Activated T-helper 1 cell treated with anti-CD3 and anti-CD28 coated beads, Interleukin-12 subunit alpha, Interleukin-12 subunit beta, Interleukin-2, Interleukin-4 antibody, amounts not matched to agents 30 ng/mL and 10 ng/mL and 1 ng/mL, durations not matched to agents 14 hours and 24 hours and 36 hours (primary cell): ENCODE data around the gene ZP1. TPM values are rescaled to one million over a fixed set of nuclear protein-coding genes. Genes with fewer than 3 reads are reported as not detected.
A peak's percentile ranks its signal among the peaks of the same experiment; 100 is the strongest.
"Not testable (repeated sequence)": the region's sequence is repeated elsewhere in the genome, so short reads cannot be mapped to it uniquely, and the experiment has no call there.

Source experiments
- DNase-seq: peaks from one replicate; pipeline ENCODE4 v3.0.0; 2021; ENCODE audit warnings: low spot score
- H3K27ac Mint-ChIP-seq: one replicate; pipeline ENCODE4 v1.8.0; 2021; ENCODE audit warnings: mild to moderate bottlenecking, mixed read lengths
- H3K27me3 Mint-ChIP-seq: one replicate; pipeline ENCODE4 v1.8.0; 2022; ENCODE audit warnings: mild to moderate bottlenecking, moderate library complexity, mixed read lengths; ENCODE audit not compliant: insufficient read depth
- H3K36me3 Mint-ChIP-seq: one replicate; pipeline ENCODE4 v1.8.0; 2021; ENCODE audit warnings: low read depth, mixed read lengths
- H3K4me1 Mint-ChIP-seq: one replicate; pipeline ENCODE4 v1.8.0; 2021; ENCODE audit warnings: low read depth, mixed read lengths
- H3K4me3 Mint-ChIP-seq: one replicate; pipeline ENCODE4 v1.8.0; 2021; ENCODE audit warnings: mild to moderate bottlenecking, moderate library complexity, mixed read lengths
- H3K9me3 Mint-ChIP-seq: one replicate; pipeline ENCODE4 v1.8.0; 2021; ENCODE audit warnings: mixed read lengths
- intact Hi-C: fragments of 100-400 bp; cut with micrococcal nuclease; formaldehyde crosslinking; loops from one replicate; pipeline ENCODE4 v1.15.1; 2024
- total RNA-seq: library from RNA; stranded (reverse); gene quantifications from 2 replicates; pipeline ENCODE4 v1.2.3, GENCODE V29; 2022

Gene ZP1
- total RNA-seq = not detected in 2 replicates

DNA sequence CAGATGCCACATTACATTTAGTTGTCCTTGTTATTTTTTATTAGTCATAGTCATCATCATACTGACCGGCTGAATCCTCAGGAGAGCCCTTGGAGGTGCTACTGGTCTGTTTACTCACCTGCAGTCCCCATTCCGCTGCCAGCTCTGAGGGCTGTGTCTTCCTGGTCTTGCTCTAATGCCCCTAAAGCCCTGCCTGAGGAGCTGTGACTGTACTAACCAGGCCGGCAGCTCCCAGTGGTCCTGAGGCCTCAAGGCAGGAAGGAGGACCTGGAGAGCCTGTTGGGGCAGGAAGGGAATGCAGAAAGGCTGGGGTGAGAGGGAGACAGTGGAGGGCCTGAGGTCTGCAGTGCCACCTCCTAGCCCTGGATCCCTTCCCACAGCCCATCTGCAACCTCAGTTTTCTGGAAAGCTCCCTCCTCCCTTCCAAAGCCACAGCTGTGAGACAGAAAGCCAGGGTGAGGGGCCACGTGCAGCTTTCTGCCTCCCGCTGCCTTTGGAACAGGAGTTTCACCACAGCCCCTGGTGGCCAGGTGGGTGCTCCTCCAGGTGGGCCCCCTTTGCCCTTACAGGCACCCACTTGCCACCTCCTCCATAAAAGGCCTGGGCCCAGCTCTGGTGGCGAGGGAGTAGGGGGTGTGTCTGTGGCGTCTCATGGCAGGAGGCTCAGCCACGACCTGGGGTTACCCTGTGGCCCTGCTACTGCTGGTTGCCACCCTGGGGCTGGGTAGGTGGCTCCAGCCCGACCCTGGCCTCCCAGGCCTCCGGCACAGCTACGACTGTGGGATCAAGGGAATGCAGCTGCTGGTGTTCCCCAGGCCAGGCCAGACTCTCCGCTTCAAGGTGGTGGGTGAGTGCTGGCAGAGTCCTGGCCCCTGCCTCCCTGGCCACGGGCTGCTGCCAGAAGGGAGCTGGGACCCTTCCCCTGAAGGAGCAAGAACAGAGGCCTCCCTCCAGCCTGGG lies at the start of gene ZP1:
Gene ZP1 (plus strand): TSS at position 632 of the 960 bp plus-strand sequence. CDS start 20 bp downstream, at position 652.
- Mint-ChIP-seq H3K9me3 (no peaks in the 10 kb centered on the region), H3K4me1 (no peaks in the 10 kb centered on the region), H3K27ac (no peak within 1 kb of the TSS), H3K27me3 (peaks cover 8% of the 10 kb centered on the region), H3K36me3 (no peaks in the 10 kb centered on the region), H3K4me3 (no peak within 1 kb of the TSS)
- intact Hi-C loops = no loop called here
- no peak for DNase-seq

DNA sequence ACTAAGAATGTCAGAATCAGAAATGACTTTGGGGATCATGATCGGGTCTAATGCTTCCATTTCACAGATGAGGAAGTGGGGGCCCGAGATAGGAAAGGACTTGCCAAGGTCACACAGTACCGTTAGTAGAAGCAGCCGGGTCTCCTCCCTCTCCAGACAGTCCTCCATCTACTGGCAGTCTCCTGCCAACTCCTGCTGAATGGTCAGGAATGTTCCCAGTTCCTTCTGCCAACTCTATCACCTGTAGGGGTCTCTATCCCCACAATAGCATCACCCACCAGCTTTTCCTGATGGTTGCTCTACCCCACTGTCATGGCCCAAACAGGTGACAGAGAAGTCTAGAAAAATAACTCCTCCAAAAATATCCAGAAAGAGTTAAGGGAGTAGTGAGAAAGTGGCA lies 49.3 kb upstream of the ZP1 start:
- intact Hi-C loops = no loop called here
- Mint-ChIP-seq H3K9me3 (peaks cover 12% of the 10 kb centered on the region), H3K36me3 (no peaks in the 10 kb centered on the region), H3K27ac (no peak overlapping the region), H3K4me1 (no peaks in the 10 kb centered on the region), H3K27me3 (no peaks in the 10 kb centered on the region), H3K4me3 (no peak overlapping the region)
- DNase-seq = no peak

- Mint-ChIP-seq H3K27ac (no peak overlapping the region), H3K4me1 (no peaks in the 10 kb centered on the region)
- intact Hi-C loops = no loop called here
Observed at GRCh38 chr11:60821827-60822599, 45.3 kb upstream of the ZP1 start.

DNA sequence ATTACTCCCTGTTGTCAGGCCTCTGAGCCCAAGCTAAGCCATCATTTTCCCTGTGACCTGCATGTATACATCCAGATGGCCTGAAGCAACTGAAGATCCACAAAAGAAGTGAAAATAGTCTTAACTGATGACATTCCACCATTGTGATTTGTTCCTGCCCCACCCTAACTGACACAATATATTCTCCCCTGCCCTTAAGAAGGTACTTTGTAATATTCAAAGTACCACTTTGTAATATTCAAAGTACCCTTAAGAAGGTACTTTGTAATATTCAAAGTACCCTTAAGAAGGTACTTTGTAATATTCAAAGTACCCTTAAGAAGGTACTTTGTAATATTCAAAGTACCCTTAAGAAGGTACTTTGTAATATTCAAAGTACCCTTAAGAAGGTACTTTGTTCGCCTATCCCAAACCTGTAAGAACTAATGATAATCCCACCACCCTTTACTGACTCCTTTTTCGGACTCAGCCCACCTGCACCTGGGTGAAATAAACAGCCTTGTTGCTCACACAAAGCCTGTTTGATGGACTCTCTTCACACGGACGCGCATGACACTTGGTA lies 43.5 kb upstream of the ZP1 start:
- H3K4me1 Mint-ChIP-seq, H3K36me3 Mint-ChIP-seq, H3K9me3 Mint-ChIP-seq, H3K27ac Mint-ChIP-seq, intact Hi-C loops, H3K4me3 Mint-ChIP-seq, DNase-seq, H3K27me3 Mint-ChIP-seq: not testable (repeated sequence)

More at GRCh38 chr11:60821827-60822599, 45.3 kb upstream of the ZP1 start:
- H3K9me3 Mint-ChIP-seq = peaks cover 4% of the 10 kb centered on the region
- H3K27me3 Mint-ChIP-seq = peaks cover 8% of the 10 kb centered on the region
- no peak overlapping the region for H3K4me3 Mint-ChIP-seq
- DNase-seq = no peak
- H3K36me3 Mint-ChIP-seq = no peaks in the 10 kb centered on the region

DNA sequence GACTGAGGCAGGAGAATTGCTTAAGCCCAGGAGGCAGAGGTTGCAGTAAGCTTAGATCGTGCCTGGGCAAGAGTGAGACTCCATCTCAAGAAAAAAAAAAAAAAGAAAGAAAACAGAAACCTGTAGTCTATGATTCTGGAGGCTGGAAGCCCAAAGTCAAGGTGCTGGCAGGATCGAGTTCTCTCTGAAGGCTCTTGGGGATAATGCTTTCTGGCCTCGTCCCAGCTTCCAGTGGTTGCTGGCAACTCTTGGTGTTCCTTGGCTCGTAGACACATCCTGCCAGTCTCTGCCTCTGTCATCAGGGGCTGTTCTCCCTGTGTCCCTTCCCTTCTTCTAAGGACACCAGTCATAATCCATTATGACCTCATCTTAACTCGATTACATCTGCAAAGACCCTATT lies 42.2 kb upstream of the ZP1 start:
- Mint-ChIP-seq H3K36me3 (no peaks in the 10 kb centered on the region), H3K9me3 (no peaks in the 10 kb centered on the region), H3K4me3 (no peak overlapping the region), H3K4me1 (no peaks in the 10 kb centered on the region), H3K27me3 (peaks cover 8% of the 10 kb centered on the region), H3K27ac (no peak overlapping the region)
- no peak for DNase-seq
- intact Hi-C loops = no loop called here

DNA sequence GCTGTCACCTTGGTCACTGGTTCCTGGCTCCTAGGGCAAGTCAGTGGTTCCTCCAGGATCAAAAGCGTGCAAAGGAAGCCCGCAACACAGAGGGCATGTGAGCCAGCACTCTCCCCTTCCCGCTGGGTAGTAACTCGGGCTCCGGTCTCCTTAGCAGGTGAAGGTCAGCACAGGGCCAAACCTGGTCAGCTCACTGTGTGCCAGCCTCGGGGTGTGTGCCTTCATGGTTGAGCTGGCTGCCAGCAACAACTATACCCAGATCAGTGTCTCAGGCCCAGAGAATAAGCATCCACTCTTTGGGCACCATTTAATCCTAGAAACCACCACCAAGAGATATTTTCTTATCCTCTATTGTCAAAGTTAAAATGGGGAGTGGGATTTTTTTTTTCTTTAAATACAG lies 41.6 kb upstream of the ZP1 start:
- Mint-ChIP-seq H3K27me3 (peaks cover 8% of the 10 kb centered on the region), H3K4me1 (no peaks in the 10 kb centered on the region), H3K27ac (no peak overlapping the region), H3K36me3 (no peaks in the 10 kb centered on the region), H3K4me3 (no peak overlapping the region), H3K9me3 (no peaks in the 10 kb centered on the region)
- intact Hi-C loops = no loop called here
- DNase-seq = no peak

DNA sequence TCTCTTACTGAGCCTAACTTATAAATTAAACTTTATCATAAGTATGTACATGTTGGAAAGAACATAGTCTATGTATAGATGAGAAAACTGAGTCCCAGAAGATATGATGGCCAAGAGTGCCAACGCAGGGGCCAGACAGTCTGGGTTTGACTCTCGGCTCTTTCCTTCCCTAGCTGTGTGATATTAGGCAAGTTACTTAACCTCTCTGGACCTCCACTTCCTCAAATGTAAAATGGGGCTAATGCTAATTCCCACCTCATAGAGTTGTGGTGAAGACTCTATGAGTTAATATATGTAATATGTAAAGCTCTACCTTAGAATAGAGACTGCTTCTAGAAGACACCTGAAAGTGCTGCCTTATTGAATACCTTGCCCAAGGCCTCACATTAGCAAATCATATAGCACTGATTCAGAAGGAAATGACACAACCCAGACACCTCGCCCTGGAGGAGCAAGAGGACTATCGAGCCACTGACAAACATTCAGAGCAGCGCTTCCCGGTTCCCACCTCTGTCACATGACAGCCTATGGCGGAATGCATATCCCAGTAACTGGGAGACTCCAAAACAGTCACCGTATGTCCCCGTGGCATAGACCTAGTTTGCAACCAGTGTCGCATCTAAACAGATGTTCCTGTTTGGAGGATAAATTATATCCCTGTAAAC lies 36.7 kb upstream of the ZP1 start:
- Mint-ChIP-seq H3K36me3 (no peaks in the 10 kb centered on the region), H3K27ac (no peak overlapping the region), H3K27me3 (peaks cover 4% of the 10 kb centered on the region), H3K4me1 (peaks cover 7% of the 10 kb centered on the region), H3K9me3 (no peaks in the 10 kb centered on the region), H3K4me3 (no peak overlapping the region)
- intact Hi-C loops = loop anchor here (1.0 to 5.0 kb wide), 5 partner anchors 53 to 357 kb away; no protein-coding TSS in a partner anchor
- no peak for DNase-seq

DNA sequence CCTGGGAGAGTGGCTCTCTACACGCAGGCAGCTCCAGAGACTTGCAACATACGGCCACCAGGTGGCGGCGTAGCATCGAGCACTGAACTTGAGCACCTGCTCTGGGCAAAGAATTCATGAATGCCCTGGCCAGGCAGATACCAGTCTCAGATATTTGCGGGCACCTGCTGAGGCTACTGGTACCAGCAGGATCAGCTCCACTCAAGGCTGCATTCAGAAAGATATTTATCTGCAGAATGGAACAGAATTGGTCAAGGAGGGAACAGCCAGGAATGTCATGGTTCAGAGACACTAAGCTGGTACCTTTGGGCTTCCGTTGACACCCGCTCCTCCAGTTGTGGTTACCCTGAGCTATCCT lies 36.2 kb upstream of the ZP1 start:
- peak; percentile 62 for DNase-seq
- no peaks in the 10 kb centered on the region for H3K27me3 Mint-ChIP-seq
- no peaks in the 10 kb centered on the region for H3K9me3 Mint-ChIP-seq
- no peaks in the 10 kb centered on the region for H3K36me3 Mint-ChIP-seq
- no peak overlapping the region for H3K27ac Mint-ChIP-seq
- H3K4me3 Mint-ChIP-seq = no peak overlapping the region
- intact Hi-C loops = loop anchor here (1.0 to 5.0 kb wide), 5 partner anchors 54 to 356 kb away; no protein-coding TSS in a partner anchor
- H3K4me1 Mint-ChIP-seq = peaks cover 12% of the 10 kb centered on the region

DNA sequence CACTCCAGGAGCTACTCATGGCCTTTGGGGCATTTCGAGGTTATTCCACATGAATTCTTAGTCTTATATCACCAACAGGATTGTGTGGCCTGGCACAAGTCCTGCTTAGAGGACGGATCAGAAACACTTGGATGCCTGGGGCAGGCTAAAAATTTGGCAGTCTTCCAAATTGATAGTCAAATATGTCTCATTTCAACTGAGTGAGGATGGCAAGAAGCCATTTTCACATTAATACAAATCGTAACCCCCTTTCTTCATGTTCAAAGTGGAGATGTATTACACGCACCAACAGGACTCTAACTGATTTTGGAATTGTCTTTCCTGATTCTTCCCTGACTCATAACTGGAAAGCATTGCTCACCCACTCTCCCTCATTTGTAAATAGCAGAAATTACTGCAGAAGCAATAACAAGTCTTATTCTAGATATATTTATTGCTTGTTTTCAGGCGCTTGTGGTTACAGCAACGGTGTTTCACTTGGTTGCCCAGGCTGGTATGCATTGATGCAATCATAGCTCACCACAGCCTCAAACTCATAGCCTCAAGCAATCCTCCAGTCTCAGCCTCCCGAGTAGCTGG lies 35.8 kb upstream of the ZP1 start:
- intact Hi-C loops = loop anchor here (1.0 to 5.0 kb wide), 5 partner anchors 54 to 356 kb away; no protein-coding TSS in a partner anchor
- Mint-ChIP-seq H3K36me3 (no peaks in the 10 kb centered on the region), H3K4me3 (no peak overlapping the region), H3K9me3 (no peaks in the 10 kb centered on the region), H3K4me1 (peaks cover 12% of the 10 kb centered on the region), H3K27ac (no peak overlapping the region), H3K27me3 (no peaks in the 10 kb centered on the region)
- no peak for DNase-seq

- H3K4me3 Mint-ChIP-seq = no peak overlapping the region
Observed at GRCh38 chr11:60834742-60835533, 32.4 kb upstream of the ZP1 start.

DNA sequence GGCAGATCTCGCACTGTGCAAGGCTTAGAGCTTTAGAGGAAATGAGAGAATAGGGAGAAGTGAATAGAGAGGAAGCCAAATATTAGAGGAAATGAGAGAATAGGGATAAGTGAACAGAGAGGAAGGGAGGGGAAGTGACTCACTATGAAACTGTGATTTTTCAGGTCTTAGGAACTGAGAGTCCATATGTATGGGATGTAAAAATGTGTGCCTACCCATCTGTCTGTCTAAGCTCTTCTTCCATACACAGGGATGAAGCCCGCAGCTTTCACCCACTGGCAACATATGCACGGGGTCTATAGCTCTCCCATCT lies 31.9 kb upstream of the ZP1 start:
- Mint-ChIP-seq H3K27me3 (peaks cover 1% of the 10 kb centered on the region), H3K4me1 (peaks cover 17% of the 10 kb centered on the region), H3K4me3 (no peak overlapping the region), H3K36me3 (no peaks in the 10 kb centered on the region), H3K9me3 (no peaks in the 10 kb centered on the region), H3K27ac (no peak overlapping the region)
- intact Hi-C loops = no loop called here
- DNase-seq = no peak

More at GRCh38 chr11:60834742-60835533, 32.4 kb upstream of the ZP1 start:
- Mint-ChIP-seq H3K4me1 (peaks cover 17% of the 10 kb centered on the region), H3K27me3 (no peaks in the 10 kb centered on the region), H3K36me3 (no peaks in the 10 kb centered on the region), H3K9me3 (no peaks in the 10 kb centered on the region), H3K27ac (no peak overlapping the region)
- DNase-seq = no peak
- intact Hi-C loops = loop anchor here (5.0 kb wide), 1 partner anchor 58 kb away; no protein-coding TSS in a partner anchor
